Activated CD4-positive, alpha-beta T cell treated with anti-CD3 and anti-CD28 coated beads, Interleukin-2, amount 50 U/mL, for 4 hours (primary cell): ENCODE results near the gene GLIPR2.
"Not testable (repeated sequence)": the region's sequence is repeated elsewhere in the genome, so short reads cannot be mapped to it uniquely, and the experiment has no call there.

Source experiments
- DNase-seq, 2 experiments: peaks; one replicate each; pipeline ENCODE4 v3.0.0-alpha.2; 2020

The GLIPR2 gene

GRCh38 chr9:36145970-36146369 is 9.4 kb downstream of the GLIPR2 start:
- no peak for DNase-seq

DNA sequence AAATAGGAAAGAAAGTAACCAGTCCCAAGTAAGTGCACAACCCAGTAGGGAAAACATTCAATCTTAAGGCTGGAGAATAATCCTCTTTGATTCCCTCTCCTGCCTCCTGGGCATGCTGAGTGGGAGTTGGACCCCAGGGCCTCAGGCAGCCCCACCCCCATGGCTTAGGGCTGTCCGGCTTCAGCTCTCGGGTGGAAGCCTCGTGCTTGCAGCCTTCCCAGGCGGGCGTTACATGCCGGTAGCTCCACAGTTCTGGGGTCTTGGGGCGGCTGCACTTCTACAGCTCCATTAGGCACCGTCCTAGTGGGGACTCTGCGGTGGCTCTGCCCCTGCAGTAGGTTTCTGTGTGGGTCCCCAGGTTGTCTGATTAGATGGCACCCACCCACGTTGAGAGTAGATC is 10.1 kb downstream of the GLIPR2 start:
- DNase-seq: no peak

GRCh38 chr9:36147441-36148175 is 11.1 kb downstream of the GLIPR2 start:
- DNase-seq: no peak

GRCh38 chr9:36148311-36149051 is 11.9 kb downstream of the GLIPR2 start:
- peak; percentile 64 to 67 for DNase-seq

- DNase-seq: no peak
Observed at GRCh38 chr9:36149197-36149596, 12.7 kb downstream of the GLIPR2 start.

GRCh38 chr9:36150574-36151315 is 14.2 kb downstream of the GLIPR2 start:
- DNase-seq: no peak

DNA sequence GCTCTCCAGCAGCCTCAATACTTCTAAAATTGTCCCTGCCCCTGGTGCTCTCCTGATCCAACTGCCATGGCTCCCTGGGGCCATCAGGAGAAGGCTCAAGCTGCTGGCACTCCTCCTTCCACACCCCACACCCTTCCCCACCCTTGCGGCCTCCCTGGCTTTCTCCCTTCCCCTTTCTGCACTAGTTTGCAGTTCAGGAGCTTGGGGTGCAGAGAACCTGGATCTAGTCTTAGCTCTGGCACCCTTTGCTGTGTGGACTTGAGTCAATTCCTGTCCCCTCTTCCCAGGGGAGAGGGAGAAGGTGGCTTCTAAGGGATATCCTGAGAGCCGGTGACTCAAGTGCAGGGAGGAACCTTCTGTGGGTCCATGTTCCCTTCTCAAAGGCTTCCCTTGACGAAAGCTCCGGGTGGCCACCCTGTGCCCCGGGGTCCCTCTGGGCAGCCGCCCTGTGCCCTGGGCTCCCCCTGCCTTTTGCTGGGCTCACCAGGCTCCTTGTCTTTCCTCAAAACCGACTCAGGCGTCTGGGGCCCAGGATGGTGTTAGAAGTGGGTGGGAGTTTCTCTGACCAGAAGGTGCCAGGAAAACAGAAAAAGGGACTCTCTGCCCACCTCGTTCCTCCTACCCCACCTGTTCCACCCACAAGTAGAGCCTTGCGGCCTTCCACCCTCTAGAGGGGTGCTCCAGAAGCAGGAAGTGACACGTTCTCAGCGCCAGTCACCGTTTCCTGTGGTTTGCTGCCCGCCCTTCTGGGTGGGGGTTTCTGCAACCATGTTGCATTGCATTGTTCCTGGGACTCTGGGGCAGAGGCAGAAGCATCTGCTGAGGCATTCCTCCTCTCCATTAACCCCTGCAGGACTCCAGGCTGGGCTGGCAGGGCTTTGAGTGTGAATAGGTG is 15.0 kb downstream of the GLIPR2 start:
- peak; percentile 84 to 87 for DNase-seq

- no peak for DNase-seq
Observed at GRCh38 chr9:36152741-36153438, 16.4 kb downstream of the GLIPR2 start.

GRCh38 chr9:36153746-36154145 is 17.2 kb downstream of the GLIPR2 start:
- no peak for DNase-seq

DNA sequence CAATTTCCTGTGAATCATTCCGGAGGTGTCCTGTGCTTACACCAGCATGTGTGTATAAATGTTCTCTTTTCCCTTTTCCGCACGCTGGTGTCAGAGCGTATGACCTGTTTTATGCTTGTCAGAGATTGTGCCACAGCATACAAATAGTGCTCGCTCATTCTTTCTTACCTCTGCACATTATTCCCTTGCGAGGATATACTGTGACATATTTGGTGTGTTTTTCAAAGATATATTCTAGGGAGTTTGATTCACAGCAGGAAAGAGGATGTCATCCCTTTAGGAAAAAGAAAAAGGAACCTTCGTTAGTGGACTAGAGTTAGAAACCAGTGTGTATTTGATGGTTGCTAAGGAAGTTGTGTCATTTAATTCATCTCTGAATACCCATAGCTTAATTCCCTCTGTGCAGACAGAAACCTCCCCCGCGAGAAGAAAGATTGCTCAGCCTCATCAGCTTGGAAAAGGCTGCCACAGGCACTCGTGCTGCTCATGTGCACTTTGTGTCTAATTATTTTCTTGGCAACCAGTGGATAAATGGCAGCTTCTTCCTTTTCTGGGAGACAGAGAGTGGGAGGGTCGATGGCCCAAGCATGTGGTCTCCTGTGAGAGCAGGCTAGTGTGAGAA is 17.9 kb downstream of the GLIPR2 start:
- DNase-seq: no peak

- no peak for DNase-seq
Observed at GRCh38 chr9:36156116-36156515, 19.6 kb downstream of the GLIPR2 start.

GRCh38 chr9:36158122-36158521 is 21.6 kb downstream of the GLIPR2 start:
- DNase-seq: no peak

- DNase-seq: no peak
Observed at GRCh38 chr9:36158917-36159316, 22.4 kb downstream of the GLIPR2 start.

DNA sequence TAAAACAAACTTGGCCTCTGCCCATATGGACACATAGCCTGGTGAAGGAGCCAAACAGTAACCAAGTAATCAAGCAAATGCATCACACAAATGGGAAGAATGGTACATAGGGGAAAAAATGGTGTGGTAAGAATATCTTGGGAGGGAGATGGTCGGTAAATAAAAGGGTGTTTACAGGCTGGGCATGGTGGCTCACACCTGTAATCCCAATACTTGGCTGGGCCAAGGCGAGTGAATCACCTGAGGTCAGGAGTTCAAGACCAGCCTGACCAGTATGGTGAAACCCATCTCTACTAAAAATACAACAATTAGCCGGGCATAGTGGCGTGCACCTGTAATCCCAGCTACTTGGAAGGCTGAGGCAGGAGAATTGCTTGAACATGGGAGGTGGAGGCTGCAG is 23.0 kb downstream of the GLIPR2 start:
- DNase-seq: not testable (repeated sequence)

- not testable (repeated sequence) for DNase-seq
Observed at GRCh38 chr9:36160126-36160525, 23.6 kb downstream of the GLIPR2 start.

DNA sequence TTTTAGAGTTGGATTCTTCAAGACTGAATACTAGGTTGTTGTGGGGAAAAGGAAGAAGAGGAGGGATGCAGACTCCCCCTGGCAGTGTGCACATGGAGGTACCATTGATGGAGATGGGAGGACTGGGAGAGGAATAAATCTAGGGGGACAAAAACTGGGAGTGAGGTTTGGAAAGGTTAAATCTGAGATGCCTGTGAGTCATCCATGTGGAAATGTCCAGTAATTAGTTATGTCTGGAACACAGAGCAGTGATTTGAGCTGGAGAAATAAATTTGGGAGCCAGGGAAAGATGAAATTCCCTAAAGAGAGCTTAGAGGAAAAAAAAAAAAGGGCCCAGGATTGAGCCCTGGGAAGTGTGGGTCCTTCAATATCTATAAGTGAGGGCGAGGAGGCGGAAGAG is 24.7 kb downstream of the GLIPR2 start:
- no peak for DNase-seq

GRCh38 chr9:36162211-36162738 is 25.7 kb downstream of the GLIPR2 start:
- DNase-seq: no peak

DNA sequence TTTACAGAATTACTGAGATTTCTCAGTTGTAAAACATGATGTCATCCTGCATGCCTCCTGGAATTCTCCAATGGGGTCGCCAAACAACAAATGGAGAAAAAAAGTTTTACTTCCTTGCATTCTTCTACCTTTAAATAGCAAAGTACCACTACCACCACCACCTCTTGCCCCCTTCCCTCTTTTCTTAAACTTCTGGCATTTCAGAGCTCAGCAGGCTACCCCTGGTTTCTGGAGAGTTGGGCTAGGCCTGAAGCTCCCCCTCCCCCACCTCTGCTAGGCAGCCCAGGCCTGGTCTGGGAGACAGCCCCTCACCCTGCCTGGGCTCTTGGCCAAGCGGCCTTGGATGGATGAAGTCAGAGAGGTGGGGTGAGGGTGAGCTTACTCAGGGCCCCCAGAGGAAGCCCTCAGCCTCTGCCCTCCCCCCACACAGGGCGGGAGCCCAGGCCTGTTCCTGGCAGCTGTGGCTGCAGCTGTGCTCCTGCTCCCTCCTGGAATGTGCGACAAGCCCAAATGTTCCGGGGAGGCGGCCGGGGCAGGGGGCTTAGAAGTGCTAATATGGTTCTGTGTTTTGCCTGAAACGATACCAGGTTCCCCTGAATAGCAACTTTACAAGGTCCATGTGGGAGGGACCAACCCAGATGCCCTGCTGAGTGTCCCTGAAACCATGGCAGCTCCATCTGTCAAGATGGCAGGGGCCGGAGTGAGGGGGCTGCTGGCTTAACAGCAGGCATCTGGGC is 26.7 kb downstream of the GLIPR2 start:
- no peak for DNase-seq

GRCh38 chr9:36163786-36164170 is 27.2 kb downstream of the GLIPR2 start:
- DNase-seq: no peak

GRCh38 chr9:36164372-36164771 is 27.8 kb downstream of the GLIPR2 start:
- no peak for DNase-seq

GRCh38 chr9:36164989-36165388 is 28.5 kb downstream of the GLIPR2 start:
- DNase-seq: no peak
